H9 (cell line): Measurements from ENCODE around the gene STARD3NL. TPM values are rescaled to one million over a fixed set of nuclear protein-coding genes. Genes with fewer than 3 reads are reported as not detected.

Source experiments
- DNase-seq: peaks from one replicate; pipeline ENCODE4 v3.0.0-alpha.2; 2017
- H2AFZ ChIP-seq: one replicate; pipeline ENCODE4 v1.6.1; 2013; ENCODE audit warnings: mild to moderate bottlenecking, low read length, control low read depth, moderate library complexity
- H2AK5ac ChIP-seq: 2 replicates; pipeline ENCODE4 v1.6.1; 2013; ENCODE audit warnings: low read length, control low read depth, mixed read lengths; ENCODE audit not compliant: insufficient read length
- H2BK120ac ChIP-seq: one replicate; pipeline ENCODE4 v1.6.1; 2013; ENCODE audit warnings: low read depth, mild to moderate bottlenecking, low read length, control low read depth, inconsistent platforms; ENCODE audit not compliant: poor library complexity, severe bottlenecking
- H2BK12ac ChIP-seq: 2 replicates; pipeline ENCODE4 v1.6.1; 2013; ENCODE audit warnings: low read length, control low read depth, mixed read lengths, low read depth; ENCODE audit not compliant: insufficient read length
- H2BK15ac ChIP-seq: 2 replicates; pipeline ENCODE4 v1.6.1; 2013; ENCODE audit warnings: low read depth, low read length, control low read depth
- H2BK20ac ChIP-seq: one replicate; pipeline ENCODE4 v1.6.1; 2013; ENCODE audit warnings: low read depth, mild to moderate bottlenecking, low read length, control low read depth, inconsistent platforms; ENCODE audit not compliant: poor library complexity, severe bottlenecking
- H2BK5ac ChIP-seq: 2 replicates; pipeline ENCODE4 v1.6.1; 2013; ENCODE audit warnings: low read length, control low read depth, mixed read lengths; ENCODE audit not compliant: insufficient read length
- H3K14ac ChIP-seq: 2 replicates; pipeline ENCODE4 v1.6.1; 2013; ENCODE audit warnings: low read length, control low read depth; ENCODE audit not compliant: insufficient read depth
- H3K18ac ChIP-seq: 2 replicates; pipeline ENCODE4 v1.6.1; 2013; ENCODE audit warnings: low read depth, mild to moderate bottlenecking, mixed read lengths, low read length, control low read depth; ENCODE audit not compliant: insufficient read length
- H3K23ac ChIP-seq: 2 replicates; pipeline ENCODE4 v1.6.1; 2013; ENCODE audit warnings: low read length, control low read depth, mixed read lengths, low read depth; ENCODE audit not compliant: insufficient read length
- H3K23me2 ChIP-seq: 2 replicates; pipeline ENCODE4 v1.6.1; 2013; ENCODE audit warnings: low read depth, mild to moderate bottlenecking, mixed read lengths, low read length, control low read depth; ENCODE audit not compliant: insufficient read length, poor library complexity, severe bottlenecking
- H3K27ac ChIP-seq: 2 replicates; pipeline ENCODE4 v1.5.1; 2013; ENCODE audit warnings: low read length, control low read depth, mixed read lengths, low read depth; ENCODE audit not compliant: insufficient read length
- H3K27me3 ChIP-seq: 2 replicates; pipeline ENCODE4 v1.6.1; 2013; ENCODE audit warnings: low read length, control low read depth, inconsistent platforms; ENCODE audit not compliant: insufficient read depth
- H3K4ac ChIP-seq: 2 replicates; pipeline ENCODE4 v1.6.1; 2013; ENCODE audit warnings: low read depth, mild to moderate bottlenecking, control low read depth, inconsistent platforms, low read length, moderate library complexity
- H3K4me1 ChIP-seq: 2 replicates; pipeline ENCODE4 v1.6.1; 2013; ENCODE audit warnings: low read length, control low read depth, inconsistent platforms; ENCODE audit not compliant: insufficient read depth
- H3K4me2 ChIP-seq: 2 replicates; pipeline ENCODE4 v1.6.1; 2013; ENCODE audit warnings: low read length, control low read depth, mixed read lengths; ENCODE audit not compliant: insufficient read length, insufficient read depth
- H3K56ac ChIP-seq: 2 replicates; pipeline ENCODE4 v1.6.1; 2013; ENCODE audit warnings: low read depth, mild to moderate bottlenecking, mixed read lengths, low read length, control low read depth; ENCODE audit not compliant: insufficient read length
- H3K79me1 ChIP-seq: 2 replicates; pipeline ENCODE4 v1.6.1; 2013; ENCODE audit warnings: low read depth, mild to moderate bottlenecking, moderate library complexity, low read length, control low read depth, inconsistent platforms; ENCODE audit not compliant: insufficient read depth, poor library complexity, severe bottlenecking
- H3K79me2 ChIP-seq: 2 replicates; pipeline ENCODE4 v1.6.1; 2013; ENCODE audit warnings: low read length, control low read depth, inconsistent platforms; ENCODE audit not compliant: insufficient read depth
- H3K9ac ChIP-seq: 2 replicates; pipeline ENCODE4 v1.6.1; 2013; ENCODE audit warnings: low read length, control low read depth, mixed read lengths; ENCODE audit not compliant: insufficient read length; ENCODE audit errors: extremely low read depth
- H3K9me3 ChIP-seq: one replicate; pipeline ENCODE4 v1.6.1; 2013; ENCODE audit warnings: low read depth, low read length, inconsistent platforms; ENCODE audit not compliant: control insufficient read depth
- H3T11ph ChIP-seq: one replicate; pipeline ENCODE4 v1.6.1; 2013; ENCODE audit warnings: mild to moderate bottlenecking, low read length, control low read depth, inconsistent platforms
- H4K20me1 ChIP-seq: one replicate; pipeline ENCODE4 v1.6.1; 2013; ENCODE audit not compliant: control insufficient read depth, insufficient read length, insufficient read depth
- H4K5ac ChIP-seq: 2 replicates; pipeline ENCODE4 v1.6.1; 2013; ENCODE audit warnings: low read depth, mild to moderate bottlenecking, mixed read lengths, low read length, control low read depth; ENCODE audit not compliant: insufficient read length
- H4K8ac ChIP-seq: replicated peaks from 2 replicates; pipeline ENCODE4 v1.6.1; 2013; ENCODE audit warnings: low read length, control low read depth, mixed read lengths, low read depth; ENCODE audit not compliant: insufficient read length
- H4K91ac ChIP-seq: 2 replicates; pipeline ENCODE4 v1.6.1; 2013; ENCODE audit warnings: low read depth, mild to moderate bottlenecking, moderate library complexity, mixed read lengths, low read length, control low read depth; ENCODE audit not compliant: insufficient read length
- H3K27ac Mint-ChIP-seq, 3 experiments: 2 replicates in 2 of 3; 3 replicates in 1 of 3; pipeline ENCODE4 v1.8.0; 2020 to 2021; ENCODE audit warnings: mixed read lengths in 3 of 3, mild to moderate bottlenecking in 1 of 3, moderate library complexity in 1 of 3
- H3K27me3 Mint-ChIP-seq: 2 replicates; pipeline ENCODE4 v1.8.0; 2021; ENCODE audit warnings: low read depth, mild to moderate bottlenecking, moderate library complexity, mixed read lengths
- H3K36me3 Mint-ChIP-seq, 3 experiments: 2 replicates in 2 of 3; 3 replicates in 1 of 3; pipeline ENCODE4 v1.8.0; 2020 to 2021; ENCODE audit warnings: low read depth in 3 of 3, mixed read lengths in 3 of 3; ENCODE audit not compliant: insufficient read depth in 1 of 3
- H3K4me1 Mint-ChIP-seq, 2 experiments: 2 replicates each; pipeline ENCODE4 v1.8.0; 2020; ENCODE audit warnings: mixed read lengths in 2 of 2
- H3K4me3 Mint-ChIP-seq, 2 experiments: 2 replicates in 1 of 2; 3 replicates in 1 of 2; pipeline ENCODE4 v1.8.0; 2020 to 2021; ENCODE audit warnings: mild to moderate bottlenecking in 2 of 2, mixed read lengths in 2 of 2, moderate library complexity in 1 of 2
- H3K9me3 Mint-ChIP-seq, 2 experiments: 2 replicates in 1 of 2; 3 replicates in 1 of 2; pipeline ENCODE4 v1.8.0; 2020; ENCODE audit warnings: mild to moderate bottlenecking in 2 of 2, mixed read lengths in 2 of 2, moderate library complexity in 1 of 2
- WGBS: extraction: QIAGEN DNeasy Blood & Tissue Kit; methylation state at CpG from one replicate; pipeline ENCODE4 v1.1.7; 2013; ENCODE audit warnings: missing lambda C conversion rate, low lambda C conversion rate, mixed read lengths; ENCODE audit not compliant: insufficient read length; ENCODE audit errors: extremely low coverage; 5-methylcytosine and 5-hydroxymethylcytosine counted together
- total RNA-seq: library from RNA; stranded (reverse); gene quantifications from 2 replicates; pipeline ENCODE4 v1.2.1, GENCODE V29; 2021
- TF ChIP-seq, protein P1 (sequence below): fragments of 200-600 bp; sonication (generic); conservative IDR thresholded peaks from 3 replicates; pipeline ENCODE4 v1.8.0; 2021; ENCODE audit warnings: antibody characterized with exemption, mild to moderate bottlenecking

Gene STARD3NL
- total RNA-seq, 1 experiment from 2014 or later, result 36.5 TPM

DNA sequence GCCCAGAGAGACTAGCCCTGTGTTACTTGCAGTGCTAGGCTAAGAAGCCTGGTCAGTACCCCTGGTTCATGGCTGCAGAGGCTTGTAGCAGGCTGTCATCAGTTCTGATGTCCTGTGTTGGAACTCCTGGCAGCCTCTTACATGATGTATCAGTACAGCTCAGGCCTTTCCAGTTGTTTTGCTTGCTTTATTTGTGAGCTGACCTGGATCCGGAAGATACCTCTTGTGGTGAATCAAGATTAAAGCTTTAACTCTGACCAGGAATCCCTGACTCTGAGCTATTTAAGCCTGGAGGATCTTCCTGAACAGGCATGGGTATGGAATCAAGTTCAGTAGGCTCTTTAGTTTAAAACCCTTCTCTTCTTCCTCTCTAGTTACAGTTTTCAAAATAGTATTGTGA, 4.4 kb downstream of the STARD3NL start:
- H3K4me1 ChIP-seq, result peaks cover 6% of the 10 kb centered on the region; the same call in 1 of the 2 replicates
- Mint-ChIP-seq H3K4me3 (no peak overlapping the region), H3K9me3 (no peaks in the 10 kb centered on the region), H3K36me3 (peaks cover 5 to 7% (median 7%) of the 10 kb centered on the region in 3 experiments; a peak in 6 of 7 replicates), H3K4me1 (peaks cover 35 to 40% of the 10 kb centered on the region in 2 experiments), H3K27me3 (no peaks in the 10 kb centered on the region), H3K27ac (no peak overlapping the region; a peak in 1 of 7 replicates)
- no peak overlapping the region for H2BK120ac ChIP-seq
- no peak overlapping the region for H3K23ac ChIP-seq
- H2BK15ac ChIP-seq, result no peak overlapping the region
- H3K14ac ChIP-seq, result no peak overlapping the region
- H3K4ac ChIP-seq, result no peak overlapping the region
- no peaks in the 10 kb centered on the region for H4K20me1 ChIP-seq
- no peak overlapping the region for H3K27ac ChIP-seq
- H4K8ac ChIP-seq, result no peak overlapping the region
- H3K9me3 ChIP-seq, result no peaks in the 10 kb centered on the region
- no peak overlapping the region for H3K9ac ChIP-seq
- H3K79me1 ChIP-seq, result no peaks in the 10 kb centered on the region
- no peak overlapping the region for H2AFZ ChIP-seq
- H3K23me2 ChIP-seq, result peaks cover 3% of the 10 kb centered on the region
- H4K91ac ChIP-seq, result no peak overlapping the region
- H3K79me2 ChIP-seq, result peaks cover 3% of the 10 kb centered on the region; the same call in 1 of the 2 replicates
- no peak overlapping the region for H3T11ph ChIP-seq
- H2BK12ac ChIP-seq, result no peak overlapping the region
- TF ChIP-seq, protein P1, sequence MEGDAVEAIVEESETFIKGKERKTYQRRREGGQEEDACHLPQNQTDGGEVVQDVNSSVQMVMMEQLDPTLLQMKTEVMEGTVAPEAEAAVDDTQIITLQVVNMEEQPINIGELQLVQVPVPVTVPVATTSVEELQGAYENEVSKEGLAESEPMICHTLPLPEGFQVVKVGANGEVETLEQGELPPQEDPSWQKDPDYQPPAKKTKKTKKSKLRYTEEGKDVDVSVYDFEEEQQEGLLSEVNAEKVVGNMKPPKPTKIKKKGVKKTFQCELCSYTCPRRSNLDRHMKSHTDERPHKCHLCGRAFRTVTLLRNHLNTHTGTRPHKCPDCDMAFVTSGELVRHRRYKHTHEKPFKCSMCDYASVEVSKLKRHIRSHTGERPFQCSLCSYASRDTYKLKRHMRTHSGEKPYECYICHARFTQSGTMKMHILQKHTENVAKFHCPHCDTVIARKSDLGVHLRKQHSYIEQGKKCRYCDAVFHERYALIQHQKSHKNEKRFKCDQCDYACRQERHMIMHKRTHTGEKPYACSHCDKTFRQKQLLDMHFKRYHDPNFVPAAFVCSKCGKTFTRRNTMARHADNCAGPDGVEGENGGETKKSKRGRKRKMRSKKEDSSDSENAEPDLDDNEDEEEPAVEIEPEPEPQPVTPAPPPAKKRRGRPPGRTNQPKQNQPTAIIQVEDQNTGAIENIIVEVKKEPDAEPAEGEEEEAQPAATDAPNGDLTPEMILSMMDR, result no peak
- H3K4me2 ChIP-seq, result no peak overlapping the region
- H2AK5ac ChIP-seq, result no peak overlapping the region
- H2BK20ac ChIP-seq, result no peak overlapping the region
- no peak overlapping the region for H2BK5ac ChIP-seq
- whole genome bisulfite sequencing, result no CpG with 5 or more reads among the region's 1 CpG
- no peak overlapping the region for H4K5ac ChIP-seq
- no peak overlapping the region for H3K18ac ChIP-seq
- no peaks in the 10 kb centered on the region for H3K27me3 ChIP-seq
- no peak for DNase-seq
- no peak overlapping the region for H3K56ac ChIP-seq
